ENCODE data around the gene U2AF1L4. TPM values are rescaled to one million over a fixed set of nuclear protein-coding genes. Genes with fewer than 3 reads are reported as not detected.

The U2AF1L4 gene
- polyA plus RNA-seq, 10 donors = 10.4 to 15.6 (median 12.7) TPM

GRCh38 chr19:35757749-35758608 is 12.8 kb upstream of the U2AF1L4 start, which contains the start of gene PROSER3:
PROSER3 (plus strand) TSS chr19:35758176; CDS start chr19:35758216, 40 bp downstream.
- DNase-seq = peak; percentile 99 to 100 (median 99)

DNA sequence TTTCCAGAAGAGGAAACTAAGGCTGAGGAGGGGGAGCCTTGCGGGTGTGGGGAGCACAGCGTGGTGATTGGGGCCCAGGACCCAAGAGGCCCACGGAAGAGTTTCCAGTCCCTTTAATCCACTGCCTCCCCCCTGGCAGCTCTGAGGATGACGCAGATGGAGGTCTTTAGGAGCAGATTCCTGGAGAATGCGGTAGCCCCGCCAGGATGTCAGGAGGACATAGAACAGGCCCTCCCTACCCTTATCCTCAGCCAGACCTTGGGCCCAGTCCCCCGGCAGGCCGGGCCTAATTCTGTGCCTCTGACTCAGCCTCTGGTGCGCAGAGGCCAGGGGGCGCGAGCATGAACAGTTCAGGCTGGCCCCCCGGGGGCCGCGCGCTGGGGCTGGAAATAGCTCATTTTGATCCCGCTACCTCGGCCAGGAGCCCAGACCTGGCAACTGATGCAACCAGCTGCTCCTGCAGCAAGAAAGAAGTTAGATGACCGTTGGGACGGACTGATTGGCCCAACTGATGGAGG is 12.1 kb upstream of the U2AF1L4 start:
- DNase-seq = peak; percentile 96 to 98 (median 97)

DNA sequence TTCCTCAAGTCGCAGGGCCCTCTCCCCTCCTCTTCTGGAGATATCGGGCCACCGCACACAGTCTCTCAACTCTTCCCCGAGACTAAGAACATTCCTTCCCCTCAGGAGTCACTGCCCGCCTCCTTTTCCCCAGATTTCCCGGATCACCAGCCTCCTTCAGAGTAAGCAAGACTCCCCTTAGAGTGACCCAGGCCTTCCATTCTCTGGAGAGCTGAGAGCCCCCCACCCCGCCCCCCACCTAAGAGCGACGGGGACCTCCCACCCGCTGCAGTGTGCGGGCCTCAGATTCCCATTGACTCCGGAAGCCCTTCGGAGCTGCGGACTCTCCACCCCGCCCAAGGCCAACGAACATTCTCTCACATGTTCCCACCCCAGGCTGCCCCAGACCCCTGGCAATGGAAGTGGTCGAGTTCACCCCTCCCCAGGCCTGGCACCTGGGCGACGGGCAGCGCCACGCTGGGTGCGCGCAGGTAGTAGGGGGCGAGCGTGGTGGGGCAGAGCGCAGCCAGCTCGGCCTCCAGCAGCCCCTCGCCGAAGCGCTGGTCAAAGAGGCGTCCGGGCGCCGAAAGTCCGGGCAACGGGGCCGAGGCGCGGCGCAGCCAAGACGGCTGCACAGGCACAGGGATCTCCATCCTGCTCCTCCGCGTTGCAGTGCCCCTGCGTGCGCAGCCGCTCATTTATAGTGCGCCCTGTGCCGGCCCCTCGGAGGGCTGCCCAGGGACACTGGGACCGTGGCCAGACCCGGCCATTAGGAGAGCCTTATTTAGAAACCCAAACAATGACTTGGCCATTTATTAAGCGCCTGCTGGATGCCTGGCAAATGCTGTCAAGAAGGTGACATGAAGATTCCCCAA is 11.4 kb upstream of the U2AF1L4 start, which contains the start of gene HSPB6:
Gene HSPB6 (minus strand): TSS at position 653 of the 854 bp plus-strand sequence. CDS start 21 bp downstream, at position 632.
- DNase-seq = peak in 1 of 3 donors; percentile 84

DNA sequence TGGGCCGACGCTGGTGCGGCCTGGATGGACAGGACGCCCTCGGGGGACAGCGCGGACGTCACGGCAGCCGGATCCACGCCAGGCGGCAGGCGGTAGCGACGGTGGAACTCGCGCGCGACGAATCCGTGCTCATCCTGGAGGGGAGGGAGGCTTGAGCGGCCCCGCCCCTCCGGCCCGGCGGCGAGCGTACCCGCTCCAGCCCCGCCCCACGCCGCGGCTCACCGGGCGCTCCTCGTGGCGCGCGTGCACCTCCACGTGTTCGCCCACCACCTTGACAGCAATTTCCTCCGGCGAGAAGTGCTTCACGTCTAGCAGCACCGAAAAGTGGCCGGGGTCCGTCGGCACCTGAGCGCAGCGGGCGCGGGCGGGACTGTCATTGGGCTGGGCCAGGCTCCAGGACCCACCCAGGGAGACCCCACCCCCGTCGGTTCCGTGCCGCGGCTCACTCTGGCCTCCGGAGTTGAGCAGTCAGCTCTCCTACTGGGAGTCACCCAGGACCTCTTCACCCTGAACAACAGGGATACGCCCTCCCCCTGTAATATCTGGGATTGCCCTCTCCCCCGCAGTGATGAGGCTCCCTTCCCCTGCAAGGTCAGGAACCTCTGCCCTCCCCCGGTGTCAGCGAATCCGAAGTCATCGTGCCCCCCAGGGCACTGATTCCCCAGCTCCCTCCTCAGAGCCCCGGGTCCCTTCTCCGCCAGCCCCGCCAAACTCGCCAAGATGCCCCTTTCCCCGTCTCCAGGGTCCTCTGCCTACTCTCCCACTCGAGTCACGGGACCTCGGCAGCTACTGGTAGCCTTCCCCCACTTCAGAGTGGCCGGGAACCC is 10.5 kb upstream of the U2AF1L4 start:
- peak; percentile 66 to 94 (median 87) for DNase-seq

- DNase-seq = no peak
Measured at GRCh38 chr19:35755131-35755549, 9.9 kb upstream of the U2AF1L4 start.

DNA sequence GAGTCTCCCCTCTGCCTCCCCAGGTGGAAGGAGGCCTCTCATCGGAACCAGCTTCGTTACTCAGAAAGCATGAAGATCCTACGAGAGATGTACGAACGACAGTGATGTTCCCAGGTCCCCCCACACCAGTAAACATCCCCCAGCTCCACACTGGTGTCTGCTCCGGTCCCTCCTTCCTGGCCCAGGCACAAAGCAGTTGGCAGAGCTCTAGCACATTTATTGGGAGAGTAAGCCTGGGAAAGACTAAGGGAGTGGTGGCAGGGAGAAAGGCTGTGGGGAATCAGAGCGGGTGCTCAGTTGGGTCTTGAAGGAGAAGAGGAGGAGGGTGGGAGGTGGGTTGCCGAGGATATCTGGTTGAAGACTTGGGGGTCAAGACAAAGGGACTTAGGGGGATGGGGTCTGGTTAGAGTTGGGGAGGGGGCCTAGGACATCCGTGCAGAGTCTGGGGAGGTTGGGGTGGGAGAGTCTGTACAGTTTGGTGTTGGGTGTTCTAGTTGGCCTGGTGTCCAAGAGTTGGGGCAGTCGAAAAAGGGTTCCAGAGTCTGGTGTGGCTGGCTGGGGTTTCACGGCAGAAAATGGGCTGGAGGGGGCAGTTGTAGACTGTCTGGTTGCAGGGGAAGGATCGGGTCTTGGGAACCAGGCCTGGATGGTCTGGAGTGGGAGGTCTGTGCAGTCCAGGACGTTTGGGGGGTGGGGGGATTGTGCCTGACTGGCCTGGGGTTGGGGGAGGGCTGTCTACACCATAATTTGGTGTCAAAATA is 9.3 kb upstream of the U2AF1L4 start:
- DNase-seq = no peak

DNA sequence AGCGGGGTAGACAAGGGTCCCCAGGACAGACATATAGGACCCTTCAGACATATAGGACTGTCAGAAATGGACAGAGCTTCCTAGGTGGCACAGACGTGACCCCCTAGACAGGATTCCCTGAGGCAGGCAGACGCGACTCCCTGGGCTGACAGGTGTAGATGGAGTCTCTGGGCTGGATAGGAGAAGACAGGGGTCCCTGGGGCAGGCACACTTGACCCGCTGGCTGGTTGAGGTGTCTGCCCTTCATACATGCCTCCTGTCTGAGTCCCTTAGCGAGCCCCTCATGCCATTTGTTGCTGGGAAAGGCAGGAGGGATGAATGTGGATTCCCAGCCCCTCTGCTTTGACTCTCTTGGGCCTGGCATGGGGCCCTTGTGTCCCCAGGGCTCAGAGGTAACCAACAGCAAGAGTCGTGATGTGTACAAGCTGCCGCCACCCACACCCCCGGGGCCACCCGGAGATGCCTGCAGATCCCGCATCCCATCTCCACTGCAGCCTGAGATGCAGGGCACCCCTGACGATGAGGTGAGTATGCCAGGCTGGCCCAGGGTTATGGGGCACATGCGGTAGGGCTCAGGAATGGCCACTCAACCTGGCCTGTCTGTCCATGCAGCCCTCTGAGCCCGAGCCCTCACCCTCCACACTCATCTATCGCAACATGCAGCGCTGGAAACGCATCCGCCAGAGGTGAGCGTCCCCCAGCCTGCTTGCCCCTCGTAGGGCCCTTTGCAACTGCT is 8.6 kb upstream of the U2AF1L4 start:
- no peak for DNase-seq

DNA sequence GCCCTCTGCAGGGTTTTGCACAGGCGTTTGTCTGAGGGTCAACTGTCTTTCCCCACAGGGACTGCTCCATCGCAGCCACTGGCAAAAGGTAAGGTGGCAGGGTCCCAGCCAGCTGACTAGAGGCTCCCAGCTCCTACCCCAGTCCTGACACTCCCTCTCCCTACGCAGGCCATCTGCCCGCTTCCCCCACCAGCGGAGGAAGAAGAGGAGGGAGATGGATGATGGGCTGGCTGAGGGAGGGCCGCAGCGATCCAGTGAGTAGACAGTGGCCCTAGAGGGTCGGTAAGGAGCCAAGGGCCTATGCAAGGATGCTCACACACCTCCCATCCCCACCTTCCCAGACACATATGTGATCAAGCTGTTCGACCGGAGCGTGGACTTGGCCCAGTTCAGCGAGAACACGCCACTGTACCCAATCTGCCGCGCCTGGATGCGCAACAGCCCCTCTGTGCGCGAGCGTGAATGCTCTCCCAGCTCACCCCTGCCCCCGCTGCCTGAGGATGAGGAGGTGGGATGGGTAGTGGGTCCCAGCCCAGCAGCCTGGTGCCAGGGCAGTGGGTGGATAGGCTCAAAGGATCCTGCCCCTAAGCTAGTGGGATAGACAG is 7.6 kb upstream of the U2AF1L4 start:
- DNase-seq = no peak

DNA sequence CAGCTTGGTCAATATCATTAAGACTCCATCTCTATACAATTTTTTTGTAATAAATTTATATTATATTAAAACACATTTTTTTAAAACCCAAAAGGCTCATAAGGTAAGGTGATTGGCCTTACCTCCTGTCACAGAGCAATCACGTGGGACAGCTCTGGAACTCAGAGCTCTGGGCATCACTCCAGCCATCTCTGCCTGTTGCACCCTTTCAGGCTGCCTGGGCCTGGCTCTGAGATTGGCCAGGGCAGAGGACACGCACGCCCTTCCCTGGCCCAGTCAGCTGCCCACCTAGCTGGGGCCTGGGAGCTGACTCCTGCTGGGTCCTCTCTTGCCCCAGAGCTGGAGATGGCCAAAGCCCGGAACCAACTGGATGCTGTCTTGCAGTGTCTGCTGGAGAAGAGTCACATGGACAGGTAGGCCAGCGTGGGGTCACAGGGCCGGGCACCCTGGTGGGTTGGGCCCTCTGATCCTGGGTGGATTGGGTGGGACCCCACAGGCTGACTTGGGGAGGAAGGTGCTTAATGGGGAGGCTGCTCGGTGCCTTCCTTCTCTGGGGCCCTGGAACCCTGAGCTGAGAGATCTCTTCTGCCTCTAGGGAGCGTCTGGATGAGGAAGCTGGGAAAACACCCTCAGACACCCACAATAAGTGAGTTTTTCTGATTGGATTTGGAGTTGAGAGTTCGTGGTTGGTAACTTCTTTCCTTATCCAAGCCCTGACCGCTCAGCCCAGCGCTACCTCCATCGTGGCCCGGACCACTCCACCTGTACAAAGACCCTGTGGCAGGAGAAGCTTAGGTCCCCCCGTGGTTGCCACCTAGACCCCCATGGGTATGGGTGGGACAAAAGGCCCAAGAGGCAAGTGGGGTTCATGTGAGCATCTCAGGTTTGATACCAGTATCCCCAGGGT is 6.9 kb upstream of the U2AF1L4 start:
- no peak for DNase-seq

- DNase-seq = no peak
Measured at GRCh38 chr19:35750167-35750566, 4.9 kb upstream of the U2AF1L4 start.

DNA sequence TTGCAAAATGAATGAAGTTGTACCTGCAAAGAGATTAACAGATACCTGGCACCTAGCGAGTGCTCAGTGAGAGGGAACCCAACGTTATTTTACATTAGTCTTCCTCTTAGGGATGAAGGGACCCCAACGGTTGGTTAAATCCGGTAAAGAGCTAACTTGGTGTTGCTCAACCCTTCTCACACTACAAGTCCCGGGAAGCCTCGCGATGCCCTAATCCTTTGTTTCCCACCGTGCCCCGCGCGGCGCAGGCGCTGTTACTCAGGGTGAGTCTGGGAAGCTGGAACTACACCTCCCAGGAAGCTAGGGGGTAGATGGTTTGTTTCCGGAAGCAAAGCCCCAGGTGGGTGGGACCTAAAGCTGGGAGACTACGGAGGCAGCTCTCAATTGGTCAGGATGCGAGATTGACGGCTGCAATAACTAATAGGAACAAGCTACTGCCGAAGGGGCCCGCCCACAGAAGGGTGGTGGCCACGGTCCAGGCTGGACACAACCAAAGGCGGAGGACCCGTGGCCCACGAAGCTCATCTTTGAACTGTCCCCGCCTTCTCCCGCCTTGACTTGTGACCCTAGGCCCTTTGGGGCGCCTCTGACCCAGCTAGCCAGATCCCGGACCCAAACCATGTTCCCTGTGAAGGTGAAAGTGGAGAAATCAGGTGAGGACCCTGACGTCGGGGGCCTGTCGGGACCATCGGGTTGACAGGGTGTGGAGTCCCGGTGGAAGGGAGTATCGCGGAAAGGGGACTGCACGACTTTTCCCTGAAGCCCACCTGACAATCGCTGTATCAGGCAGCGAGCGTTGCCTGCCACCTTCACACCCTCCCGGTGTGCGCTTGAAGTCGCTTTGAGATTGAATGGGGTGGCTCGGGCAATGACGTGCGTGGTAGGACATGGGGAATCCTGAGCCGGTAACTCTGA is 3.1 kb upstream of the U2AF1L4 start, which contains the start of gene LIN37:
Gene LIN37 (plus strand): TSS at position 471 of the 915 bp plus-strand sequence. CDS start 149 bp downstream, at position 620.
- peak; percentile 100 for DNase-seq

- no peak for DNase-seq
Measured at GRCh38 chr19:35746531-35746930, 1.3 kb upstream of the U2AF1L4 start.

DNA sequence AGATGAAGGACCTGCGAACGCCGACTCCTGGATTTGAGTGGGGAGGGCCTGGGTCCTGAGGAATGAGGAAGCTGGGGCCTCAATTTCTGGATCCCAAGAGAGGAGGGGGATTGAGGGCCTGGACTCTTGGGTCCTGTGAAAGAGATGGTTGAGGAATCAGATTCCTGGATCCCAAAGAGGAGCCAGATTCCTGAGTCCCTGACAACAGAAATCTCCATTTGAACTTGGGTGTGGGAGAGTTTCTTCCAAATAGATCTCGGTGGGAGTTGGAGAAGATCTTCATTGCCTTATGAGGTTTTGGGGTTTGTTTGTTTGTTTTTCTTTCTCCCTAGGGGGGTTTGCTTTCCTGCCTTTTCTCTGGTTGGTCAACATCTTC is 857 bp upstream of the U2AF1L4 start:
- DNase-seq = no peak

DNA sequence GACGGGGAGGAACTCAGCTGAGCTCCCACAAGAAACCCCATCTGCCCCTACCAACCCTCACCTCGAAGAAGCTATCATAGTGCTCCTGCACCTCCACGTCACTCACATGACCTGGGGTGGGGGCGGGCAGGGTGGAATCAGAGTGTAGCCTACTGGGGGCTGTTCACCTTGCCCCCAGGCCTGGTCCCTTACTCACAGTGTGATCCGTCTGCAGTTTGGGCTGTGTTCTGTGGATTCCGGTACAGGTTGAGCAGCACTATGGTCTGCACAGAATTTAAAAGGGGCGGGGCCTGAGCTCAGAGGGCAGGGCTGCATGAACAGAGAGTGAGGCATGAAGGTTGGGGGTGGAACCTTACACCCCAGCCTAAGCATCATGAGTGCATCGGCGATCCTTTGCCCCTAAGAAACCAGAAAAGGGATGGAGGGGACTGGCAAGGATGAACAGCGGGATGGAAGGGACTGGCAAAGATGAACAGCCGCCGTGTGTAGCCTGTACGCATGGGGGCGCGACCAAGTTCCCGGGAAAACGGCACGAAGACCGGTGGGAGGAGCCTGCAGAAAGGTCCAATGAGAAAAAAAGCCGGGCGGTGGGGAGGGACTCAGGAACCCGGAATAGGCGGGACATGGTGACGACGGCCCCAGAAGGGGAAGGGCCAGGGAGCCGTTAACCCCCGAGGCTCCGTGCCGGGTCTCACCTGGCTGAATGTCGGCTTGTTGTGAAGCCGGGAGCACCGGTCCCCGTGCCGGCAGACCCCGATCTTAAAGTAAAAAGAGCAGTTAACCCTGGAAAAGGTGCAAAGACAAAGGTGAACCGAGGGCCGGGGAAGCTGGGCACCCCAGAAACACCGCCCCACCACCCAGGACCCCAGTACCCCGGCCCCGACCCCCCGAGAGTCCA is 539 bp downstream of the U2AF1L4 start:
- peak; percentile 96 to 97 (median 96) for DNase-seq

DNA sequence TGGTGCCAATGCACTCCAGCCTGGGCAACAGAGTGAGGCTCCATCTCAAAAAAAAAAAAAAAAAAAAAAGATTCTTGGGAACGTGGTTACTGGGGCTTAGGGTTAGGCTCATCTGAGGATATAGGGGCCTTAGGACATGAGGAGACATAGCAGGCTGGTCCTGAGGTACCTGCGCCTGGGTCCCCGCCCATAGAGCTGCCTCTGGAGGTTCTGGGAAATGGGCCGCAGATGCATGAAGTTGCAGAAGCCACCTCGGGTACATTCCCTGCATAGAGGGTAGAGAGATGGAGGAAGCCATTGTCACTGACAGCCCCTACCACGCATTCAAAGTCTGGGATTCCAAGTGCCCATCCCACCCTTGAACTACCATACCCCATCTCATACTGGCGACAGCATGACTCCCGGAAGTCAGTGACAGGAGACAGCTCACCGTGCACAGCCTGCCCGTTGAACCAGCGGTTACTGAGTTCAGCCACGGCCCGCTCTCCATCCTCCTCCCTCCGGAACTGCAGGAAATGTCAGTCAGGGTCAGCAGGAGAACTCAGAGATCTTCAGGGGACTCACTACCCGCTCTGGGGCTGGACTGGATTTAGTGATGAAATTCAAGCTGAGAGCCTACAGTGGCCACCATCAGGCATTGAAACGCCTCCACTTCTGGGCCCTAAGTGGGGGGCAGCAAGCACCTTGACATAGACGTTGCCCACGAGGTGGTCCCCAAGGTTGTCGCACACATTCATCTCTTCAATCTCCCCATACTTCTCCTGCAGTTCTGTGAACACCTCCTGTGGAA is 1.4 kb downstream of the U2AF1L4 start:
- no peak for DNase-seq
